Esophagus (tissue), 2 donors: ENCODE results near the gene CCNK. TPM values are rescaled to one million over a fixed set of nuclear protein-coding genes. Genes with fewer than 3 reads are reported as not detected.

ENCODE experiments used
- H3K27ac ChIP-seq, 2 donors: one replicate each; pipeline ENCODE4 v1.5.1; 2013; ENCODE audit warnings: low read depth in 2 of 2, mild to moderate bottlenecking in 2 of 2, inconsistent platforms in 1 of 2, low read length in 1 of 2, moderate library complexity in 1 of 2
- H3K27me3 ChIP-seq, 2 donors: one replicate each; pipeline ENCODE4 v1.6.1; 2013; ENCODE audit warnings: low read length in 2 of 2, control low read depth in 1 of 2, mild to moderate bottlenecking in 1 of 2; ENCODE audit not compliant: insufficient read depth in 2 of 2, control insufficient read depth in 1 of 2
- H3K36me3 ChIP-seq, 2 donors: one replicate each; pipeline ENCODE4 v1.6.1; 2013; ENCODE audit warnings: low read length in 1 of 2; ENCODE audit not compliant: control insufficient read depth in 2 of 2, insufficient read depth in 2 of 2
- H3K4me1 ChIP-seq, 2 donors: one replicate each; pipeline ENCODE4 v1.6.1; 2013; ENCODE audit warnings: low read length in 1 of 2; ENCODE audit not compliant: control insufficient read depth in 2 of 2, insufficient read depth in 2 of 2
- H3K4me3 ChIP-seq, 2 donors: one replicate each; pipeline ENCODE4 v1.5.1; 2013; ENCODE audit warnings: low read length in 2 of 2, mild to moderate bottlenecking in 2 of 2, low read depth in 1 of 2, moderate library complexity in 1 of 2
- H3K9me3 ChIP-seq, 2 donors: one replicate each; pipeline ENCODE4 v1.6.1; 2013; ENCODE audit warnings: mild to moderate bottlenecking in 2 of 2, low read depth in 1 of 2, low read length in 1 of 2, moderate library complexity in 1 of 2; ENCODE audit not compliant: control insufficient read depth in 2 of 2, insufficient read depth in 1 of 2
- WGBS, 2 donors: extraction: QIAGEN DNeasy Blood & Tissue Kit; methylation state at CpG; one replicate each; pipeline ENCODE4 v1.1.7; 2013; 5-methylcytosine and 5-hydroxymethylcytosine counted together
- polyA plus RNA-seq, 2 donors: library from polyadenylated mRNA; stranded (reverse); fragments of 200-250 nt; gene quantifications; one replicate each; pipeline ENCODE4 v1.2.3, GENCODE V29; 2013
- donor health status: healthy with polysubstance abuse.
- donor health status: Bipolar disorder and iron deficiency.

The CCNK gene
- polyA plus RNA-seq, 2 donors, result 12.4 to 15.4 TPM

DNA sequence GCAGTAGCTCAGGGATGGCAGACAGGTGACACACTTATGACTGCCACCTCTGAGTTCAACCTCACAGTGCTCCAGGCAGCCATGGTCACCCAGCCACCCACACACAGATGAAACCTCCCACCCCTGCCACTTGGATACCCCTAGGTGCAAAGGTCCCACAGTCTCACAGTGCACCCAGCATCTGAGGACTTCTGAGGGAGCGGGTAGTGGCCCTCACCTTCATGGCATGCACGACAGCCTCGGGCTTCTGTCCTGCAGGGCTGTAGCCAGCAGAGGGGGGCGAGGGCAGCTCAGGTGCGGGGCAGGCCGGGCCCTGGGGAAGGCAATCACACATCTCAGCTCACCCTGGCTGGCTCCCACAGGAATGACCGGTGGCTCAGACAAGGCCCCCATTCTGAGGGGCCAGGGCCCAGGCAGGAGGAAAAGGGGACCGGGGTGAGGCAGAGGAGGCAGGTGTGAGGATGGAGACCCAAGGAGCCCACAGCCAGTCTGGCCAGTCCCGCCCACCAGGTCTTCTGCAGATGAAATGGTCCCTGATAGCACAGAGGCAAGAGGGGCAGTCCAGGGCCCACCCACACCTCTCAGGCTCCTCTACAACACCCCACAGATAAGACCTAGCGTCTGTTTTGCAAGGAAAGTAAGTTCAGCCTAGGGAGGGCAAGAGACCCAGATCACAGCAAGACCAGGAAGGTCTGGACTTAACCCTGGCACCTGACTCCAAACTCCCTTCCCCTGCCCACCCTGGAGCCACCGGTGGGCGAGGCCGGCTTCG is 35.8 kb downstream of the CCNK start:
- no peaks in the 10 kb centered on the region for H3K27me3 ChIP-seq
- peaks cover 3 to 8% of the 10 kb centered on the region in 2 donors for H3K36me3 ChIP-seq
- H3K4me3 ChIP-seq, result no peak overlapping the region
- peaks cover 3 to 7% of the 10 kb centered on the region in 2 donors for H3K4me1 ChIP-seq
- H3K9me3 ChIP-seq, result no peaks in the 10 kb centered on the region
- WGBS, 2 donors, result 70 to 79% methylated on average over 14 of the region's 14 CpGs
- H3K27ac ChIP-seq, result no peak overlapping the region

DNA sequence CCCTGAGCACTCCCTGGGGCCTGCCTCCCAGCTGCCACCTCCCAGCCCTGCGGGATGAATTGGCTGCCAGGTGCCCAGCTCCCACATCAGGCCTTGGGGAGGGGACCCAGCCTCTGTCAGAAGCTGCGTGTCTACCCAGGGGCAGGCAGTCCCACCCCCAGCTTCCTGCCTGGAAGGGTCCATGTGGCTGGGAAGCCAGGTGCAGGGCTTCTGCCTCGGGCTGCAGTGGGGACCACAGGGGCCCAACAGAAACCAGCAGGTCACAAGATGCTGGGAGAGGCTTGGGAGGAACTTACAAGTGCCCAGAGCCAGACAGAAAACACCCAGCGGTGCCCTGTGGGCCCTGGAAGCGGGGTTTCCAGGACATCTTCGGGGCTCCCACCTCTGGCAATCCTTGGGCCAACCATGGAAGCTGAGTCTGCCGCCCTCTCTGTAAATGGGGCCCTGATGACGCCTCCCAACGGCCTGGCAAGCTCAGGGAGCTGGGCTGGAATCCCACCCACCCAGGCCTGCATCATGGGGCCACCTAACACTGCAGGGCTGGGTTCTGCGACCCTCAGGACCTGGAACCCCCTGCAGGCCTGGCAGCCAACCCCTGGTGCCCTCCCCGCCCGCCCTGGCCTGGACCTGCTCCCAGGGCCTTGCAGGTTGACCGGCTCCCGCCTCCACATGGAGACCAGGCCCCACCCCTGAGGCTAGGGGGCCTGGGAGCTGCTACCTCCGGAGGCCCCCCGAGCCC is 36.6 kb downstream of the CCNK start:
- no peak overlapping the region for H3K27ac ChIP-seq
- H3K4me1 ChIP-seq, result peaks cover 3 to 9% of the 10 kb centered on the region in 2 donors
- H3K4me3 ChIP-seq, result no peak overlapping the region
- H3K36me3 ChIP-seq, result peaks cover 3 to 8% of the 10 kb centered on the region in 2 donors
- H3K27me3 ChIP-seq, result no peaks in the 10 kb centered on the region
- H3K9me3 ChIP-seq, result no peaks in the 10 kb centered on the region
- WGBS, 2 donors, result 55 to 72% methylated on average over 10 to 16 of the region's 16 CpGs

DNA sequence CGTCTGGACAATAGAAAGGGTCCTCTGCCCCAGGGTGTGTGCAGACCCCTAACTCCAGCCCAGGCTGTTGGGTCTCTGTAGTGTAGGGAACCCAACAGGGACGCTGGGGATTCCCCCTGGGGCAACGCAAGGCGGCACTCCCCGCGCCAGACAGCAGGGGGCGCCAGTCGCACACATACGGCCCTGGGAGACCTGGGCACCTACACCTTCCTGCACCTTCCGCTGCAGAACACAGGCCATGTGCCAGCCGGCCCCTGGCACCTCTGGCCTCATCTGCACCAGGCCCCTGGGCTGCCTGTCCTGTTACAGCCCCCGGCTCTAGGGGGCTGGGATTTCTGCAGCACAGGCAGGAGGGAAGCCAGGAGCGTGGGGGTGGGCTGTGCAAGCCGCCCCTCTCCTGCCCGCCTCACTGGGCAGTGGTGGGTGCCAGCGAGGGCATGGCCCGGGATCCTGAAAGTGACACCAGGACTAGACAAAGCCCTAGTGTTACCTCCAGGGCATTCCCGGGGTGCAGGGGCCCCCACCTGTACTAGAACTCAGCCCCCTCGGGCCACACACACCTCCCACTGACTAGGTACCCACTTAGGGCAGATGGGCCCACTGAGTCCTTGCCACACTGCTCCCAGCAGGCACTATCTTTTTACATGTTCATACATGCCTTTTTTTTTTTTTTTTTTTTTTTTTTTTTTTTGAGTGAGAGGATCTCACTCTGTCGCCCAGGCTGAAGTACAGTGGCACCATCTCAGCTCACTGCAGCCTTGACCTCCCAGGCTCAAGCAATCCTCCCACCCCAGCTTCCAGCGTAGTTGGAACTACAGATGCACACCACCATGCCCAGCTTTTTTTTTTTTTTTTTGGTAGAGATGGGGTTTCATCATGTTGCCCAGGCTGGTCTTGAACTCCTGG is 37.5 kb downstream of the CCNK start:
- Histone ChIP-seq H3K4me1 (peaks cover 6 to 9% of the 10 kb centered on the region in 2 donors), H3K27me3 (no peaks in the 10 kb centered on the region), H3K36me3 (peaks cover 0 to 8% of the 10 kb centered on the region in 2 donors), H3K4me3 (no peak overlapping the region), H3K27ac (no peak overlapping the region), H3K9me3 (no peaks in the 10 kb centered on the region)
- WGBS, 2 donors, result 36 to 41% methylated on average over 21 of the region's 21 CpGs

DNA sequence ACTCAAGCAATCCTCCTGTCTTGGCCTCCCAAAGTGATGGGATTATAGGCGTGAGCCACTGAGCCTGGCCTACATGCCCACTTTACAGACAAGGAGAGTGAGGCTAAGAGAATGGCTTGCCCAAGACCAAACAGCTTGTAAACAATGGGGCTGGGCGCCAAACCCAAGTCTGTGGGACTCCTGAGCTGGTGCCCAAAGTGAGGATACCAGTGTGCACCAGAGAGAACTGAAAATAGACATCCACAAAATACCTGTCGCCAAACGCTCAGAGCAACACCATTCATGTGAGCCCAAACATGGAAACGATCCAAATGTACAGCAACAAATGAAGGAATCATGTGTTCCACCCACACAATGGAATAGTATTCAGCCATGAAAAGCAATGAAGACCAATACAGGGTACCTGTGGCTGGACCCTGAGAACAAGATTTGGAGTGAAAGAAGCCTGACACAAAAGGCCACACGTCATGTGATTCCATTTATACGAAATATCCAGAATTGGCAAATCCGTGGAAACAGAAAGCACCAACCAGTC is 38.2 kb downstream of the CCNK start:
- Histone ChIP-seq H3K36me3 (peaks cover 0 to 6% of the 10 kb centered on the region in 2 donors), H3K9me3 (no peaks in the 10 kb centered on the region), H3K4me3 (no peak overlapping the region), H3K27ac (no peak overlapping the region), H3K4me1 (peaks cover 6 to 11% of the 10 kb centered on the region in 2 donors), H3K27me3 (no peaks in the 10 kb centered on the region)
- 89% methylated on average over 8 of the region's 8 CpGs for WGBS, 2 donors

DNA sequence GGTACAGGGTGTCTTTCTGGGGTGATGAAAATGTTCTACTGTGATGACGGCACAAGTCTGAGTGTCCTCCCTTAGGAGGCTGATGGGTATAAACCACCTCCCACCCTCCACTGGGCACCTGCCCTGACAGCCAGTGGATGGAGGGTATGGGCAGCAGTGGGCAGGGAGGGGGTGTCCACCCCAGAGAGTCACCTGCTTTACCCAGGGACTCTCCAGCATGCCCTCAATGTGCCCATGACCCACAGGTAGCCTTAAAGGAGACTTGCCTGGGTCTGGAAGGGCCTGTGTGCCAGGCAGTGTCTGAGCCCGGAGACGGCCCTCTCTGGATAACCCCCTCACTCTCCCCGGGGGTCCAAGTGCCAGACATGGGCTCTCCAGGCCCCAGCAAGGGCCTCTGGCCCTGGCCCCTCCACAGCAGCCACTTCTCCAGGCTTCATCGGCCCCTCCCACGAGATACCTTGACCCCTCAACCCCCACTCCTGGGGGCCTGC is 38.8 kb downstream of the CCNK start:
- peaks cover 0 to under 1% of the 10 kb centered on the region in 2 donors for H3K36me3 ChIP-seq
- no peaks in the 10 kb centered on the region for H3K27me3 ChIP-seq
- peaks cover 6 to 11% of the 10 kb centered on the region in 2 donors for H3K4me1 ChIP-seq
- peak overlapping the region in 1 of 2 donors; percentile 1 for H3K27ac ChIP-seq
- H3K9me3 ChIP-seq, result no peaks in the 10 kb centered on the region
- H3K4me3 ChIP-seq, result no peak overlapping the region
- 70 to 83% methylated on average over 6 of the region's 6 CpGs for WGBS, 2 donors

DNA sequence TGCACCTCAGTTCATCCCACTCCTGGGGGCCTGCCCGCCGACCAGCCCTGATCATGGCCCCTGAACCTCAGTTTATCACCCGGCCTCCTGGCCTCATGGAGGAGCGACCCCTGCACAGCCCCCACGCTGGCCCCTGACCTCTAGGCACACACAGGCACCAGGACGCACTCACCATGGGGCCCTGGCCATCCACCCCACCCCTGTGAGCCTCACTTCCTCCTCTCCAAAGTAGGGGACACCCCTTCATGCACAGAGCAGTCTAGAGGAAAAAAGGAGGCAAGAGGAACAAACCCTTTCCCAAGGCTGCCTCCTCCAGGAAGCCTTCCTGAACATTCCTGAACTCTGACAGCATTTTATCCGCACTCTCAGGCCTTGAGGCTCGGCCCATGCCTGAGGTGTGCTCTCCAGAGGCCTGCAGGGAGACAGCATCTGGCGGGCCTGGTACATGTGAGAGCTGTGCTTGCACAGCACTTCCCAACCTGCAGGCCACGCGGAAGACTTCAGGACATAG is 39.4 kb downstream of the CCNK start:
- Histone ChIP-seq H3K9me3 (no peaks in the 10 kb centered on the region), H3K4me1 (peaks cover 10 to 17% of the 10 kb centered on the region in 2 donors), H3K36me3 (no peaks in the 10 kb centered on the region), H3K27me3 (no peaks in the 10 kb centered on the region), H3K27ac (no peak overlapping the region), H3K4me3 (no peak overlapping the region)
- 84 to 90% methylated on average over 11 of the region's 11 CpGs for WGBS, 2 donors

DNA sequence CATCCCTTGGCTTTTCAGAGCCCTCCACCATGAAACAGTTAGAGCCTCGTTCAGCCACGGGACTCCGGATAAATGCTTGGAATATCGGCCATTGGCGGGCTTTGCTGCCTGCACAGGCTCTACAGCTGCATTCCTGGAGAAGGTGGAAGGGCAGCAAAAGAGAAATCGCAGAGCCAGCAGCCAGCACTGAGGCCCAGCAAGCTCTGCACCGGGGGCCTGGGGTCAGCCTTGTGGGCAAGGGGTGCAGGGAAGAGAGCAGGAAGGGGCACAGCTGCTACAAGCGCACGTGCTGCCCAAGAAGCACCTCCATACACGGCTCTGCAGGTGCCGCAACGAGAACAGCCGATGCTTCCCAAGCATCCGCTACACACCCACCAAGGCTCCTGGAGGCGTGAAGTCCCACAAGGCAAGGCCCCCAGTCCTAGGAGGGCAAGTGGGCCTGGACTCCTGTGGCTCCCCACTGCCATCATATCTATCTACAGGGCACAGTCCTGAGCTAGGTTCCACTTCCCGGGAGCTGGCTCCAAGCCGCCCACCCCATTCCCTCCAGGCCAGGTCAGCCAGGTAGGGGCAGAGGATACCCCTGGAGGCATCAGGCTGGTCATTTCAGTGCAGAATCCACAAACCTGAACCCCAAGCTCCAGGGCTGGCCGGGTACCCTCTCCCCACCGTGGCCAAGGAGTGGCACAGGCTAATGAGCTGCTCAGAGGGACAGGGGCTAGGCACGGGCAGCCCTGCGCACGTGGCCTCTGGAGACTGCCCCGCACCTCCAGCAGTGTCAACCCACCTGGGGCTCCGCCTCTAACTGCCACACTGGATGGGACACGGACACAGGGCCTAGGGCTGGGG is 40.2 kb downstream of the CCNK start:
- H3K27me3 ChIP-seq, result no peaks in the 10 kb centered on the region
- H3K9me3 ChIP-seq, result no peaks in the 10 kb centered on the region
- 88 to 90% methylated on average over 25 of the region's 25 CpGs for WGBS, 2 donors
- peaks cover 13 to 20% of the 10 kb centered on the region in 2 donors for H3K4me1 ChIP-seq
- H3K36me3 ChIP-seq, result peaks cover 0 to 2% of the 10 kb centered on the region in 2 donors
- no peak overlapping the region for H3K27ac ChIP-seq
- no peak overlapping the region for H3K4me3 ChIP-seq

DNA sequence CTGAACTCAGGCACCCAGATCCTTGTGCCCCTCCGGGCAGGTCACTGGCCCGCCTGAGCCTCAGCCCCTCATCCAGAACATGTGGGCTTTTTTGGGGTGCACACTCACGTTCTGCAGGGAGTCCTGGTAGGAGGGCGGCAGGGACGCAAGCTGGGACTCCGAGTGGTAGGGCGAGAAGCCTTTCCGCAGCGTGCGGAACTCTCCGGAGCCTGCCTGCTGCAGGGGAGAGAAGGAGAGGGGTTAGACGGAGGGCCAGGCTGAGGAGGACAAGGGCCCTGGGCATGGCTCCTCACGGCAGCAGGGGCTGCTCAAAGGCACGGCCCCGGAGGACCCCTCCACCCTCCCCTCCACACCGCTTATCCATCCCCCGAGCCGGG is 40.8 kb downstream of the CCNK start:
- Histone ChIP-seq H3K9me3 (no peaks in the 10 kb centered on the region), H3K4me1 (peaks cover 13 to 20% of the 10 kb centered on the region in 2 donors), H3K4me3 (no peak overlapping the region), H3K36me3 (peaks cover 0 to 2% of the 10 kb centered on the region in 2 donors), H3K27ac (no peak overlapping the region), H3K27me3 (no peaks in the 10 kb centered on the region)
- 81 to 84% methylated on average over 18 of the region's 18 CpGs for WGBS, 2 donors
